Cardiac muscle cell (in vitro differentiated cells and primary cell): ENCODE data around the gene PAPPA2. TPM values are rescaled to one million over a fixed set of nuclear protein-coding genes. Genes with fewer than 3 reads are reported as not detected.

ENCODE experiments used
- DNase-seq, 2 donors: peaks; one replicate each; pipeline versions ENCODE4 v3.0.0 to v3.0.0-alpha.2; 2010 to 2017; ENCODE audit warnings: low read depth in 1 of 2, low spot score in 1 of 2
- H3K27ac ChIP-seq: fragments of 200-600 bp; sonication (generic); 2 replicates; pipeline ENCODE4 v1.5.1; 2016
- H3K27me3 ChIP-seq: fragments of 200-600 bp; sonication (generic); 2 replicates; pipeline ENCODE4 v1.6.0; 2016; ENCODE audit warnings: control low read depth
- H3K36me3 ChIP-seq: fragments of 200-600 bp; sonication (generic); 2 replicates; pipeline ENCODE4 v1.5.1; 2016; ENCODE audit warnings: control low read depth
- H3K4me1 ChIP-seq: fragments of 200-600 bp; sonication (generic); 2 replicates; pipeline ENCODE4 v1.8.1; 2017; ENCODE audit warnings: low read depth, mild to moderate bottlenecking, mixed run types
- H3K4me3 ChIP-seq: fragments of 200-600 bp; sonication (generic); 2 replicates; pipeline ENCODE4 v1.5.1; 2016; ENCODE audit warnings: mild to moderate bottlenecking
- H3K9me3 ChIP-seq: fragments of 200-600 bp; sonication (generic); 2 replicates; pipeline ENCODE4 v1.5.1; 2017; ENCODE audit warnings: low read depth, mild to moderate bottlenecking, control low read depth
- CTCF ChIP-seq: IDR thresholded peaks from 2 replicates; pipeline ENCODE4 v1.5.1; 2012; ENCODE audit warnings: low read depth, mild to moderate bottlenecking, low read length
- polyA plus RNA-seq: library from polyadenylated mRNA; unstranded; fragments of >200 nt; fragmentation: Nextera tagmentation; extraction: Ambion mirVana; gene quantifications from 2 replicates; pipeline ENCODE4 v1.2.1, GENCODE V29; 2016
- total RNA-seq: library from RNA; depleted of rRNA; stranded (reverse); fragments of >200 nt; gene quantifications from 2 replicates; pipeline ENCODE4 v1.2.3, GENCODE V29; 2016

Gene PAPPA2
- total and polyA plus RNA-seq, 2 experiments from 2014 or later, result 1.2 to 2.9 TPM

- Histone ChIP-seq H3K4me1 (no peaks in the 10 kb centered on the region), H3K27ac (no peak overlapping the region), H3K4me3 (no peak overlapping the region)
These were observed 422.8 kb downstream of the PAPPA2 start for GRCh38 chr1:176885751-176886150.

DNA sequence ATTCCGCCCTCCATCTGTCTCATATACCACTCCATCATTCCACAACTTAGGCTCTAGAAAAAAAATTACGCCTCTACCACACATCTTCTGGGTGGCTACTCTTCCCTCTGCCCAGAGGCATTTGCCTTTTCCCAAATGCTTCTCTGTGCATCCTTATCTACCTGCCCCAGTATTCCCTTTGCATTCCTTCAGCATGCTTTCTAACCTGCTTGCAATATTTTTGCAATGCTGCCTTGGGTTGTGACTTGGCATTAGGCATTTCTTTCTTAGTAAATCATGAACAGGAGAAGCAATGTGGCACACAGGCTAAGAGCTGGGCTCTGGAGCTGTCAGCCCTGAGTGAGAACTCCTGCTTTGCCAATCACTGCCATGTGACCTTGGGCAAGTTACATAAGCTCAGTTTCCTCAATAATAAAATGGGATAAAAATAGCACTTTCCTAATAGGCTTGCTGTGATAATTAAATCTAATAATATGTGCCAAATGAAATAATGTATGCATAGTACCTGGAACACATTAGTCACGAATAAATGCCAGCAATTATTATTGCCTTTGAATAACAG, 425.6 kb downstream of the PAPPA2 start:
- Histone ChIP-seq H3K4me1 (no peaks in the 10 kb centered on the region), H3K9me3 (no peaks in the 10 kb centered on the region), H3K36me3 (no peaks in the 10 kb centered on the region), H3K27me3 (no peaks in the 10 kb centered on the region), H3K4me3 (no peak overlapping the region), H3K27ac (no peak overlapping the region)
- DNase-seq, result no peak
- no peak for TF ChIP-seq CTCF

More at GRCh38 chr1:176885751-176886150, 422.8 kb downstream of the PAPPA2 start:
- Histone ChIP-seq H3K9me3 (no peaks in the 10 kb centered on the region), H3K27me3 (no peaks in the 10 kb centered on the region), H3K36me3 (no peaks in the 10 kb centered on the region)
- no peak for DNase-seq
- TF ChIP-seq CTCF, result no peak

DNA sequence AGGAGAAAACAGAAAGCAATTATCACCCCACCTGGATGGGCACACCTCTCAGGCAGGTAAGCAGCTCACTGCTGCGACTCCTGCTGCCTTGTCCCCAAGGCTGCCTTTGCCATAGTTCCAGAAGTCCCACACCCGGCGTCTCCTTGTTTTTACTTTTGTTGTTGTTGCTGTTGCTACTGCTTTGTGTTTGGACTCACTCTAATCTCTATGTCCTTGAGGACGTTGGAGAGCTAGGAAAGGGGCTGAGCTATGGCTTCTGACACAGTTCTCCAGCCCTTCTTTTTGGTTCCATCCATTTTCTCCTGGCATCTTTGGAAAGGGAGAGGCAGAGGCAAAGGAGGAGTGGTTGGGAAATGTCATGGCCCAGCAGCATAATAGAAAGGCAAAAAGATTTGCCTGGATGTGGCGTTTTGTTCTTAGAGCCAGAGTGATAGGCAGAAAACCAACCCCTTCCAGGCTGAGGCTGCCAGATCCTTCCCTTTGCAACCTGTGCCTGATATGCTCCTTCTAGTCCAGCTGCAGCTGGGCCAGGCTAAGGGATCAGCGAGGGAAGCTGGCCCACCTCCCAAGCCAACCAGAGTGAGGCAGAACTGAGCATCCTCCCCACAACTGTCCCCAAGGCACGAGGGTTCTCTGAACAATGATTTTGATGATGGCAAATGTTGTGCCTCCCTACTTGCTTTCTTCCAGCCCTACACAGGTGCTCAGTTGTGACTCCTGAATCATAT, 430.8 kb downstream of the PAPPA2 start:
- Histone ChIP-seq H3K27ac (no peak overlapping the region), H3K9me3 (no peaks in the 10 kb centered on the region), H3K36me3 (no peaks in the 10 kb centered on the region), H3K27me3 (no peaks in the 10 kb centered on the region), H3K4me3 (no peak overlapping the region), H3K4me1 (no peaks in the 10 kb centered on the region)
- TF ChIP-seq CTCF, result no peak
- no peak for DNase-seq

DNA sequence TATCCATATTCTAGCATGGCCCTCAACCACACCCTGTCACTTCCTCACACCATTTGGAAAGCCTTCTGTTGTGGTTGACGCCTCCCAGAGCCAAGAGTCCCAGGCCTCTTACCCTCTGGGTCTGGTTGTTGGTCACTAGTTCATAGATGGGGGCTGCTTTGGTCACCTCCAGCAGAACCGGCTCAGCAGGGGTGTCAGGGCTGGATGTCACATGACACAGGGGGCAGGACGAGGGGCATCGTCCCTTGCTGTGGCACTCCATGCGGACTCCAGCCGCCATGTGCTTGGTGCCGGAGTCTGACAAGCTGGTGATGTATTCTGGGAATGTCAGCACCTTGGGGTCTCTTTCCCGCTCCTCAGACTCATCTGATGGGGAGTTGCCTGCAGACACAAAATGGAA, 431.5 kb downstream of the PAPPA2 start:
- H3K27ac ChIP-seq, result no peak overlapping the region
- no peak for DNase-seq
- H3K9me3 ChIP-seq, result no peaks in the 10 kb centered on the region
- H3K4me3 ChIP-seq, result no peak overlapping the region
- H3K4me1 ChIP-seq, result no peaks in the 10 kb centered on the region
- no peak for TF ChIP-seq CTCF
- no peaks in the 10 kb centered on the region for H3K27me3 ChIP-seq
- no peaks in the 10 kb centered on the region for H3K36me3 ChIP-seq
